GM10847 (cell line): ENCODE results near the gene LEMD1.

ENCODE experiments used
- POLR2A ChIP-seq: IDR thresholded peaks from 2 replicates; pipeline ENCODE4 v1.6.1; 2011; ENCODE audit not compliant: insufficient read length; ENCODE audit errors: extremely low read depth

LEMD1 gene, protein sequence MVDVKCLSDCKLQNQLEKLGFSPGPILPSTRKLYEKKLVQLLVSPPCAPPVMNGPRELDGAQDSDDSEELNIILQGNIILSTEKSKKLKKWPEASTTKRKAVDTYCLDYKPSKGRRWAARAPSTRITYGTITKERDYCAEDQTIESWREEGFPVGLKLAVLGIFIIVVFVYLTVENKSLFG

GRCh38 chr1:205421798-205422197, at the start of gene LEMD1:
LEMD1 (minus strand) TSS chr1:205422056; CDS start chr1:205420536, 1,520 bp downstream.
- no peak for TF ChIP-seq POLR2A

DNA sequence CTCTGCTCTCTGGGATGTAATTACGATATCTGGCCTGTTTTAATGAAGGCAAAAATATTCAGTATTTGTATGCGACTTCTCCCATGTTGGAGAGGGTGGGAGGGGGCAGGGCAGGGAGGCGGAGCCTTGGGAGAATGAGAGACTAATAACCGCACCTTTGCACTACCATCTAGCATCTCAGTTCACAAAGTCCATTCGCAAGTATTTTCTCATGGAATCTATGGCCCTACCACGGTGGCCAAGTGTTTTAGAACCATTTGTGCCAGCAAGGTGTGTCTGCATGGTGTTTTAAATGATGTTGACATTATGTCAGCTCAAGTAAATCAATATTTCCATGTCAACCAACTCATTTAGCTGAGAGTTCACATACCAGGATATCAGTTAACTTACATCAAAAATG, 48.3 kb upstream of the LEMD1 start:
- TF ChIP-seq POLR2A: no peak

- no peak for TF ChIP-seq POLR2A
These were observed 44.9 kb upstream of the LEMD1 start for GRCh38 chr1:205466595-205467220.

- TF ChIP-seq POLR2A: no peak
These were observed 43.5 kb upstream of the LEMD1 start for GRCh38 chr1:205465392-205465791.

- TF ChIP-seq POLR2A: no peak
These were observed 37.1 kb upstream of the LEMD1 start for GRCh38 chr1:205458777-205459566.

GRCh38 chr1:205456868-205457745, 35.3 kb upstream of the LEMD1 start:
- no peak for TF ChIP-seq POLR2A

DNA sequence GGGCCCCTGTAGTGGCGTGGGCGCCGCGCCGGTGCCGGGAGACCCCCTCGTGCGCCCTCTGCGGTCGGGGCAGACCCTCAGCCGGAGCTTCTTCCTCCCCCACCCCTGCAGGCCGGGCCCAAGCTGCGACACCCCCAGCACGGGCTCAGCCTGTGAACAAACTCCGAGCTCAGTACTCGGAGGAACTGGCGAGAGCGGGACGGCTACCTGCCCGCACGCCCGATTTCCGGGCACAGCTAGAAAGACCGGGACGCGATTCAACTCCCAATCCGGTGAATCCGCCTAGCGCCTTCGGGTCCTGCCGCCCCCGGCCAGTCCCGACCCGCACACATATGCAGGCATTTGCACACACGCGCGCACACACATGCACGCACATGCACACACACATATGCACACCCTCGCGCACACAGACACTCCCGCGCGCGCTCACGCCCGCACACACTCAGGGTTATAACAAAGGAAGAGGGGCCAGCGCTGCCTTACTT, 34.6 kb upstream of the LEMD1 start:
- TF ChIP-seq POLR2A: no peak

GRCh38 chr1:205455581-205456382, 33.9 kb upstream of the LEMD1 start, which contains the start of gene BLACAT1:
BLACAT1 (minus strand) TSS chr1:205456045.
- TF ChIP-seq POLR2A: no peak

GRCh38 chr1:205454903-205455335, 33.1 kb upstream of the LEMD1 start:
- no peak for TF ChIP-seq POLR2A

DNA sequence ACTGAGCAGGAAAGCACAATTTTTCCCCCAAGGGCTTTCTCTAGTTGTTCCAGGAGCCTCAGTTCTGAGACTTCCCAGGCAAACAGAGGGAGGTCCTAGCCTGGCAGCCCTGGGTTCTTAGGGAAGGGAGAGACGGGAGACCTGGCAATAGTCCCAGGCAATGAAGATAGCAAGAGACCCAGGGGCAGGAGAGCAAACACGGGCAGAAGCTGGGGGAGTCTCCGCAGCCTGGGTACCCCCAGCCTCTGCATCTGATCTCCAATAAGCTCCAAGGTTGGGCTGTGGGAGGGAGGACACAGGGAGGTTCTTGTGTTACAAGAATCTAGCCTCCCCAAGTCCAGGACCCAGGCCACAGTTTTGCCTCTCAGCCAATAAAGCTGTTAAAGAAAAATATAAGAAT, 31.6 kb upstream of the LEMD1 start:
- TF ChIP-seq POLR2A: no peak

- TF ChIP-seq POLR2A: no peak
These were observed 31.1 kb upstream of the LEMD1 start for GRCh38 chr1:205452933-205453332.

GRCh38 chr1:205452364-205452763, 30.5 kb upstream of the LEMD1 start:
- TF ChIP-seq POLR2A: no peak

- no peak for TF ChIP-seq POLR2A
These were observed 29.9 kb upstream of the LEMD1 start for GRCh38 chr1:205451759-205452164.

DNA sequence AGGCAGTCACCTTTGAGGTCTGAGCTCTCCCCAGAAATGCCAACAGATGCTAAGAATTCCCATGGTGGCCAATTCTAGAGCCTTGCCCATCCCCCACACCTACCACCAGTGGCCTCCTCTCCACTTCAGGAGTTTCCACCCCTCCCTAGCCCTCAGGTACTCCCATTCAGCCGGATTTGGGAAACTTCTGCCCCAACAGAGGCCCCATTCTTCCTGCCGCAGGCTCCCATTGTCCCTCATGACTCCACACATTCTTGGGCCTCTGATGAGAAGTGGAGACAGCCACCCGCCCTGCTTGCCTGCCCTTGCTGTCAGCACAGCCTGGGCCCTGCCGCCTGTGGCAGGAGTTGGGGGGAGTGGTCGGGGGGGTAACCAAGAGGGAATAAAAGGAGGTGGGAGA, 29.3 kb upstream of the LEMD1 start:
- no peak for TF ChIP-seq POLR2A

DNA sequence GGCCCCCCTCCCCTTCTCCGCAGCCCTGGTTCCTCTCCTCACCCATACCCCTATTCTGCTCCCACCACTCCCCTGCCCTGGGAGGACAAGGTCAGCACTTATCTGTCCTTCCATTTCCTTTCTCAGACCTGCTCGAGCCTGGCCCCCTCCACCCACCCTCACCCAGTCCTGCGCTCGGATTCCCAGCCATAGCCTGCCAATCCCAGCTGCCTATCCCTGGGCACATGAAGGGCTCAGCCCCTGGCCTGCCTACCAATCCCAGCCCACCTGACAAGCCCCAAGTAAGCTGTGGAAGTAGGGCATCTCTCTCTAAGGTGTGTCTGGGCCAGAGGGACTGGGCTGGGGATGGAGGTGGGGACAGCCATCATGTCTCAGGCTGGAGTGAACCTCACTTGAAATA, 28.6 kb upstream of the LEMD1 start:
- no peak for TF ChIP-seq POLR2A
